ENCODE measurements around the gene COL9A2. TPM values are rescaled to one million over a fixed set of nuclear protein-coding genes. Genes with fewer than 3 reads are reported as not detected.

Gene COL9A2
- total RNA-seq, 2 experiments from 2014 or later = 2.4 to 3.0 TPM

- Mint-ChIP-seq H3K27me3 (no peaks in the 10 kb centered on the region), H3K4me3 (peak overlapping the region; percentile 21), H3K9me3 (no peaks in the 10 kb centered on the region), H3K27ac (peak overlapping the region; percentile 11), H3K36me3 (ENCODE audit: low read depth) (no peaks in the 10 kb centered on the region), H3K4me1 (ENCODE audit: low read depth) (peaks cover 52% of the 10 kb centered on the region)
- ATAC-seq (ENCODE audit: poor library complexity) = no peak
- DNase-seq = no peak
- Histone ChIP-seq H3K36me3 (ENCODE audit: insufficient read depth, low read length) (no peaks in the 10 kb centered on the region), H3K4me3 (ENCODE audit: low read length) (no peak overlapping the region), H3K27ac (ENCODE audit: low read depth in 1 of 2, low read length in 2 of 2) (no peak overlapping the region), H3K4me1 (ENCODE audit: insufficient read depth, low read length) (peaks cover 35% of the 10 kb centered on the region), H3K9me3 (ENCODE audit: control insufficient read depth in 1 of 2, insufficient read depth in 1 of 2, low read length in 2 of 2) (no peaks in the 10 kb centered on the region), H3K27me3 (ENCODE audit: control insufficient read depth in 1 of 2, insufficient read depth in 2 of 2, low read length in 2 of 2) (no peaks in the 10 kb centered on the region)
- intact Hi-C loops (cut with DNase I, micrococcal nuclease) = loop anchor here (2.0 to 5.0 kb wide), 5 partner anchors 57 to 523 kb away; no protein-coding TSS in a partner anchor
- TF ChIP-seq, protein P1, sequence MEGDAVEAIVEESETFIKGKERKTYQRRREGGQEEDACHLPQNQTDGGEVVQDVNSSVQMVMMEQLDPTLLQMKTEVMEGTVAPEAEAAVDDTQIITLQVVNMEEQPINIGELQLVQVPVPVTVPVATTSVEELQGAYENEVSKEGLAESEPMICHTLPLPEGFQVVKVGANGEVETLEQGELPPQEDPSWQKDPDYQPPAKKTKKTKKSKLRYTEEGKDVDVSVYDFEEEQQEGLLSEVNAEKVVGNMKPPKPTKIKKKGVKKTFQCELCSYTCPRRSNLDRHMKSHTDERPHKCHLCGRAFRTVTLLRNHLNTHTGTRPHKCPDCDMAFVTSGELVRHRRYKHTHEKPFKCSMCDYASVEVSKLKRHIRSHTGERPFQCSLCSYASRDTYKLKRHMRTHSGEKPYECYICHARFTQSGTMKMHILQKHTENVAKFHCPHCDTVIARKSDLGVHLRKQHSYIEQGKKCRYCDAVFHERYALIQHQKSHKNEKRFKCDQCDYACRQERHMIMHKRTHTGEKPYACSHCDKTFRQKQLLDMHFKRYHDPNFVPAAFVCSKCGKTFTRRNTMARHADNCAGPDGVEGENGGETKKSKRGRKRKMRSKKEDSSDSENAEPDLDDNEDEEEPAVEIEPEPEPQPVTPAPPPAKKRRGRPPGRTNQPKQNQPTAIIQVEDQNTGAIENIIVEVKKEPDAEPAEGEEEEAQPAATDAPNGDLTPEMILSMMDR (IDR thresholded peaks at IDR 0.05) = no peak
- ChIA-PET POLR2A (interaction anchor here (0.6 to 5.1 kb wide), 11 partner anchors 33 to 279 kb away, joined by 3 to 33 read pairs (median 6); partner anchors contain the start of gene SMAP2), CTCF (interaction anchor here (0.6 to 3.8 kb wide), 42 partner anchors 10 to 438 kb away, joined by 3 to 55 read pairs (median 5); partner anchors contain the start of genes COL9A2, MYCL, PPT1 and SMAP2)
Observed at GRCh38 chr1:40339420-40340323, 22.6 kb upstream of the COL9A2 start.

GRCh38 chr1:40338745-40339419 is 21.8 kb upstream of the COL9A2 start:
- Histone ChIP-seq H3K4me3 (ENCODE audit: low read length) (peak overlapping the region; percentile 18), H3K36me3 (ENCODE audit: insufficient read depth, low read length) (no peaks in the 10 kb centered on the region), H3K27me3 (ENCODE audit: control insufficient read depth in 1 of 2, insufficient read depth in 2 of 2, low read length in 2 of 2) (no peaks in the 10 kb centered on the region), H3K27ac (ENCODE audit: low read depth in 1 of 2, low read length in 2 of 2) (no peak overlapping the region), H3K4me1 (ENCODE audit: insufficient read depth, low read length) (peaks cover 27% of the 10 kb centered on the region), H3K9me3 (ENCODE audit: control insufficient read depth in 1 of 2, insufficient read depth in 1 of 2, low read length in 2 of 2) (no peaks in the 10 kb centered on the region)
- ATAC-seq (ENCODE audit: poor library complexity) (peak; percentile 99), DNase-seq (peak; percentile 83 to 94 (median 89))
- Mint-ChIP-seq H3K9me3 (no peaks in the 10 kb centered on the region), H3K27me3 (no peaks in the 10 kb centered on the region), H3K4me3 (peak overlapping the region; percentile 2), H3K27ac (no peak overlapping the region), H3K36me3 (ENCODE audit: low read depth) (no peaks in the 10 kb centered on the region), H3K4me1 (ENCODE audit: low read depth) (peaks cover 44% of the 10 kb centered on the region)
- TF ChIP-seq, protein P1 (IDR thresholded peaks at IDR 0.05) = peak; percentile 90
- intact Hi-C loops (cut with DNase I, micrococcal nuclease) = loop anchor here (1.0 to 5.0 kb wide), 9 partner anchors 56 to 522 kb away; no protein-coding TSS in a partner anchor
- ChIA-PET POLR2A (interaction anchor here (0.6 to 2.3 kb wide), 14 partner anchors 34 to 278 kb away, joined by 3 to 21 read pairs (median 5); partner anchors contain the start of genes RLF, SMAP2 and ZFP69B), CTCF (interaction anchor here (0.6 to 3.8 kb wide), 48 partner anchors 11 to 437 kb away, joined by 3 to 55 read pairs (median 5); partner anchors contain the start of genes COL9A2, MYCL, PPT1 and SMAP2)

- Histone ChIP-seq H3K27ac (ENCODE audit: low read depth in 1 of 2, low read length in 2 of 2) (no peak overlapping the region), H3K27me3 (ENCODE audit: control insufficient read depth in 1 of 2, insufficient read depth in 2 of 2, low read length in 2 of 2) (no peaks in the 10 kb centered on the region), H3K4me3 (ENCODE audit: low read length) (no peak overlapping the region), H3K36me3 (ENCODE audit: insufficient read depth, low read length) (no peaks in the 10 kb centered on the region), H3K9me3 (ENCODE audit: control insufficient read depth in 1 of 2, insufficient read depth in 1 of 2, low read length in 2 of 2) (peaks cover 0 to under 1% of the 10 kb centered on the region in 2 experiments), H3K4me1 (ENCODE audit: insufficient read depth, low read length) (peaks cover 23% of the 10 kb centered on the region)
- ChIA-PET CTCF (interaction anchor here (1.6 to 3.8 kb wide), 7 partner anchors 21 to 258 kb away, joined by 7 to 55 read pairs (median 27); partner anchors contain the start of gene COL9A2), POLR2A (interaction anchor here (1.0 to 2.3 kb wide), 3 partner anchors 67 to 238 kb away, joined by 4 to 18 read pairs (median 13); no protein-coding TSS in a partner anchor)
- Mint-ChIP-seq H3K36me3 (ENCODE audit: low read depth) (no peaks in the 10 kb centered on the region), H3K4me3 (no peak overlapping the region), H3K9me3 (no peaks in the 10 kb centered on the region), H3K27me3 (no peaks in the 10 kb centered on the region), H3K4me1 (ENCODE audit: low read depth) (peaks cover 32% of the 10 kb centered on the region), H3K27ac (no peak overlapping the region)
- TF ChIP-seq, protein P1 (IDR thresholded peaks at IDR 0.05) = no peak
- DNase-seq = no peak
- intact Hi-C loops (cut with DNase I, micrococcal nuclease) = loop anchor here (5.0 kb wide), 2 partner anchors 255 to 420 kb away; no protein-coding TSS in a partner anchor
- ATAC-seq (ENCODE audit: poor library complexity) = no peak
Observed at GRCh38 chr1:40337443-40337842, 20.4 kb upstream of the COL9A2 start.

Data from CD4-positive, alpha-beta T cell (primary cell).